PFSK-1 (cell line): Measurements from ENCODE around the gene TMEM63C.

Source experiments
- FOXP2 ChIP-seq: optimal IDR thresholded peaks from 2 replicates; pipeline ENCODE3; 2011; ENCODE audit warnings: borderline replicate concordance, control low read depth, inconsistent platforms; ENCODE audit not compliant: insufficient read depth; ENCODE audit errors: extremely low read length, extremely low read depth
- POLR2AphosphoS5 ChIP-seq: IDR thresholded peaks from 2 replicates; pipeline ENCODE4 v1.6.1; 2012; ENCODE audit warnings: low read depth, mild to moderate bottlenecking, control low read depth, low read length, moderate library complexity
- SIN3A ChIP-seq: IDR thresholded peaks from 2 replicates; pipeline ENCODE4 v1.6.1; 2012; ENCODE audit warnings: mild to moderate bottlenecking, low read length, moderate library complexity, borderline replicate concordance; ENCODE audit not compliant: insufficient read depth
- TAF1 ChIP-seq: IDR thresholded peaks from 2 replicates; pipeline ENCODE4 v1.6.1; 2012; ENCODE audit warnings: low read length, control low read depth, borderline replicate concordance; ENCODE audit not compliant: insufficient read depth
- TF ChIP-seq, protein P1 (sequence below), 2 experiments: IDR thresholded peaks; 2 replicates each; pipeline versions ENCODE4 v1.6.1 to v1.8.0; 2011 to 2012; ENCODE audit warnings: low read depth in 2 of 2, low read length in 2 of 2, control low read depth in 1 of 2, inconsistent platforms in 1 of 2, mild to moderate bottlenecking in 1 of 2, moderate library complexity in 1 of 2; ENCODE audit not compliant: insufficient read depth in 1 of 2

TMEM63C gene

DNA sequence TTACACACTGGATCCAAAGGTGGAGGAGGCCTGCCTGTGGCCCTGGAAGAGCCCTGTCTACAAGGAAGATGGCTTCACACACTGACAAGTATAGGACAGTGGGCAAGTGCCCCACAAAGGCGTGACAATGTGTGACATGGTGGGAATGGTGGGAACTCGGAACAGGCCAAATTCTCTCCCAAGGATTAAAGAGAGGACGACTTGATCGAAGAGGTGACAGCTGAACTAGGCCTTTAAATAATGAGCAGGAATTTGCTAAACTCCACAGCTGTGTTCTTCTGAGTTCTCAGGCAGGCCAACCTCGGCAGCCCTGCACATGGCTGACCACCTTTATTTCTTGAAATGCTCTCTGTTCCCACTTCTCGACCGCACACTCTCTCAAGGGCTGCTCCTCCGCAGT lies 115.3 kb downstream of the TMEM63C start:
- TF ChIP-seq TAF1 (no peak), POLR2AphosphoS5 (no peak), SIN3A (no peak), FOXP2 (no peak)
- TF ChIP-seq, protein P1, sequence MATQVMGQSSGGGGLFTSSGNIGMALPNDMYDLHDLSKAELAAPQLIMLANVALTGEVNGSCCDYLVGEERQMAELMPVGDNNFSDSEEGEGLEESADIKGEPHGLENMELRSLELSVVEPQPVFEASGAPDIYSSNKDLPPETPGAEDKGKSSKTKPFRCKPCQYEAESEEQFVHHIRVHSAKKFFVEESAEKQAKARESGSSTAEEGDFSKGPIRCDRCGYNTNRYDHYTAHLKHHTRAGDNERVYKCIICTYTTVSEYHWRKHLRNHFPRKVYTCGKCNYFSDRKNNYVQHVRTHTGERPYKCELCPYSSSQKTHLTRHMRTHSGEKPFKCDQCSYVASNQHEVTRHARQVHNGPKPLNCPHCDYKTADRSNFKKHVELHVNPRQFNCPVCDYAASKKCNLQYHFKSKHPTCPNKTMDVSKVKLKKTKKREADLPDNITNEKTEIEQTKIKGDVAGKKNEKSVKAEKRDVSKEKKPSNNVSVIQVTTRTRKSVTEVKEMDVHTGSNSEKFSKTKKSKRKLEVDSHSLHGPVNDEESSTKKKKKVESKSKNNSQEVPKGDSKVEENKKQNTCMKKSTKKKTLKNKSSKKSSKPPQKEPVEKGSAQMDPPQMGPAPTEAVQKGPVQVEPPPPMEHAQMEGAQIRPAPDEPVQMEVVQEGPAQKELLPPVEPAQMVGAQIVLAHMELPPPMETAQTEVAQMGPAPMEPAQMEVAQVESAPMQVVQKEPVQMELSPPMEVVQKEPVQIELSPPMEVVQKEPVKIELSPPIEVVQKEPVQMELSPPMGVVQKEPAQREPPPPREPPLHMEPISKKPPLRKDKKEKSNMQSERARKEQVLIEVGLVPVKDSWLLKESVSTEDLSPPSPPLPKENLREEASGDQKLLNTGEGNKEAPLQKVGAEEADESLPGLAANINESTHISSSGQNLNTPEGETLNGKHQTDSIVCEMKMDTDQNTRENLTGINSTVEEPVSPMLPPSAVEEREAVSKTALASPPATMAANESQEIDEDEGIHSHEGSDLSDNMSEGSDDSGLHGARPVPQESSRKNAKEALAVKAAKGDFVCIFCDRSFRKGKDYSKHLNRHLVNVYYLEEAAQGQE (IDR thresholded peaks at IDR 0.05; ENCODE audit: insufficient read depth in 1 of 2, low read depth in 2 of 2, low read length in 2 of 2) = no peak

DNA sequence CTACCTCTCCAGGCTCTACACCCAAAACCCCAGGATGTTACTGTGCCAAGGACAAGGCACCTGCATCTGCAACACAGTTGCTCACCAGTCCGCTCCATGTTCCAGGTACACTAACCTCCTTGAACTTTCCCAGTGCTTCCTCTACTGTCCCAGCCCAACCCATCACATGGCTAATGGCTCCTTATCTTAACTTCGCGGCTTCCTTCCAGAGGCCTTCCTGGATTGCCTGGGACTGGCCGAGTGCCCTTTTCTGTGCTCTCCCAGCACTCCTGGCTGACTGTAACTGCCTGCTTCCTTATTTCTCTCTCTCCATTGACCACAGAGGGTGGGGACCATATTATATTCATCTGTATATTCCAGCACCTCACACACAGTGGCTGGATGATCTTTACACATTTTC lies 118.2 kb downstream of the TMEM63C start:
- TF ChIP-seq TAF1 (no peak), SIN3A (no peak), POLR2AphosphoS5 (no peak), FOXP2 (no peak)
- TF ChIP-seq, protein P1 (IDR thresholded peaks at IDR 0.05; ENCODE audit: insufficient read depth in 1 of 2, low read depth in 2 of 2, low read length in 2 of 2) = no peak

DNA sequence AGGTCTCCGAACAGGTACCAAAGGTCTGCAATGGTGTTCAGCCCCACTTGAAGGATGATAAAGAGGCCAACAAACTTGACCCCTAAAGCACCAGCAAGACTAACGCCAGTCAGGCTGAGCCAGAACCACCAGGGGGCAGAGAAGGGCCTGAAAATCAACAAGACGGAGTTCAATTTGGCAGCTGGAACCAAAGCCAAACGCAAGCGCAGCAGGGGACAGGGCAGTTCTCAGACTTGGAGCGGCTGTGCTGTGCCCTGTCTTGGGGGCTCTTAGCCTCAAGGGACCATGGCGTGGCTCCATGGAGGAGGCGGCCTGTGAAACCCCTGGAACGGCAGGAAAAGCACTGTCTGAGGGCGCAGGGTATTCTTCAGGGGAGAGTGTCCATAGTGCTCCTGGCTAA lies 119.5 kb downstream of the TMEM63C start:
- TF ChIP-seq FOXP2 (peak; percentile 58), SIN3A (no peak), TAF1 (no peak), POLR2AphosphoS5 (no peak)
- TF ChIP-seq, protein P1 (IDR thresholded peaks at IDR 0.05; ENCODE audit: insufficient read depth in 1 of 2, low read depth in 2 of 2, low read length in 2 of 2) = no peak

DNA sequence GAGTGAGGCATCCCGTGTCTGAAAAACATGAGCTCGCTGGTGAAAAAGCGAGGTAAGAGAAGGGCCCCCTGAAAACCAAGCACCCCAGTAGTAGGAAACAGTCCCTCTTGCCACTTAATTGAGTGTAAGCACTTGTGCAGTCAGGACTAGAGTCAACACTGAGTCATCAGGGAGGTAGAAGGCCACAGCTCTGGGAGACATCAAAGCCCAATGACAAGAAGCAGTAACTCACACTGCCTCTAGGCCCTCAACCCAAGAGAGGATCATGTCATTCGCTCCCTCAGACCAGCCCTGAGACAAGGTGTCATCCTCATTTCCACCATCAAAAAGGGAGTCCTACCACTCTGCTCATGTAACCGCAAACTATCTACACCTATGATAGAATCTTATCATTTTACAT lies 121.3 kb downstream of the TMEM63C start:
- TF ChIP-seq FOXP2 (peak; percentile 55), POLR2AphosphoS5 (no peak)

DNA sequence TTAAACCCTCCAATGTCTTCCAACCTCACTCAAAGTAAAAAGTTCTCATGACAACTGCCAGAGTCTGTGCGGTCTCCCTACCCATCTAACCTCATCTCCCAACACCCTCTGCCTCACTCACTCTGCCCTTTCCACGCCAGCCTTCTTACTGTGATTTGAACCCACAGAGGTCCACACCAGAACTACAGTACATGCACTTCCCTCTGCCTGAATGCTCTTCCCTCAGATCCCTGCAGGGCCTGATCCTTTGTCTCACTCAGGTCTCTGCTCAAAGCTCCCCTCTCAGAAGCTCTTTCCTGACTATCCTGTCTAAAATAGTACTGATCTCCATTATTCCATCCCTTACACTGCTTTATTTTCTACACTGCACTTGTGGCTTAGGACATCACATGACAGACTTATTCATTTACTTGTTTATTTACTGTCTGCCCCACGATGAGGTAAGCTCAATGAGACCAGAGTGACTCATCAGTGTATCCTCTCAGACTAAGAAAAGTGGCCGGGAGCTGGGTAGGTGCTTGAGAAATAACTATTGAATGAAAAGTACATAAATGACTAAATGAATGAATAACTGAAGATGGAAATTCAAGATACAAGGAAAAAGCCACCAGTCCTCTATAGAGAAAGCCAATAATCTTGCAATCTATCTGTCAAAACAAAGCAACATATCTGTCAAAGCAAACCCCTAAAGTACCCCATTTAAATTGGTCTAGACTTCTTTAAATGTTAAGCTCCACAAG lies 122.0 kb downstream of the TMEM63C start:
- TF ChIP-seq FOXP2 (peak; percentile 56), SIN3A (no peak)

DNA sequence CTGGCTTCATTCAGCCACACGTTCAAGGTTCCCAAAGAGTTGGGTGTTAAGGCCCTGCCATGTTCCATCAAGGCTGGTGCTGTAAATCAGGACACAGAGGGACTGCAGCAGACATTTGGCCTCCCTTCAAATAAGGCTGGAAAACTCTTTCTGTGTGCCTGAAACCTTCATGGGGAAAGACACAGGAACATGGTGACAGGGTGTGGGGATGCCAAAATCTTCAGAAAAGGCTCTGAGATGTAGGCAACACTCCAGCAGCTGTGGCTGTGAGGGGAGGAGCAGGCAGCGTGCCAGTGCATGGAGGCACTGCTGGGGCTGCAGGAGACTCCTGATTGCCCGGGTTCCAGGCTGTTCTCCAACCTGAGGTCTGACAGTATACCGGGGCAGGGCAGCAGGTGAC lies 124.1 kb downstream of the TMEM63C start:
- no peak for TF ChIP-seq FOXP2
- TF ChIP-seq SIN3A = no peak
- TF ChIP-seq, protein P1 (IDR thresholded peaks at IDR 0.05; ENCODE audit: insufficient read depth in 1 of 2, low read depth in 2 of 2, low read length in 2 of 2) = no peak
